UCSD-AML1 (cell line): Measurements from ENCODE around the gene ARID1A.
A peak's percentile ranks its signal among the peaks of the same experiment; 100 is the strongest.

ENCODE experiments used
- DNase-seq: peaks from one replicate; lab custom pipeline; 2025; ENCODE audit not compliant: unreplicated experiment; lab: John Stamatoyannopoulos, UW

The ARID1A gene

GRCh38 chr1:26826261-26827105, 130.7 kb downstream of the ARID1A start, which contains the start of gene ZDHHC18:
Gene ZDHHC18, plus strand, starts transcription at chr1:26826688. Its CDS starts 117 bp downstream, at chr1:26826805.
- DNase-seq = peak; percentile 73

- DNase-seq = no peak
Measured at GRCh38 chr1:26827106-26827604, 131.3 kb downstream of the ARID1A start.

DNA sequence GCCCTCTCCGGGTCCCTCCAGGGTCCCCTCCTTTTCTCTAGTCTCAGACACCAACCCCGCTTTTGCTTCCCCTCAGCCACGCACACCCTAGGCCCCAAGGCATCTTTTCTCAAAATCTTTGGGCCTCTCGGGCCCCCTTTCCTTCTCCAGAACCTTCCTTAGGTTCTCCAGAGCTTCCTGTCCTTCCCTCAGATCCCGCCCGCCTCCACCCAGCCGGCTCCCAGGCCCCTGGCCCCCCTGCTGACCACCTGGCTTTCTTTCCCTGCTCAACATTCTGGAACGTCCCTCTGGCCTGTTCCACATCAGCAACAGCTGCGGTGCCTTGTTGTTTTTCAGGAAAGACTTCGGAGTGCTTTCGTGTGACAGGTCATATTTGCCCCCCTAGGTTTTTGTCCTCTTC, 131.8 kb downstream of the ARID1A start:
- DNase-seq = no peak

GRCh38 chr1:26828411-26828991, 132.7 kb downstream of the ARID1A start:
- DNase-seq = peak; percentile 20

DNA sequence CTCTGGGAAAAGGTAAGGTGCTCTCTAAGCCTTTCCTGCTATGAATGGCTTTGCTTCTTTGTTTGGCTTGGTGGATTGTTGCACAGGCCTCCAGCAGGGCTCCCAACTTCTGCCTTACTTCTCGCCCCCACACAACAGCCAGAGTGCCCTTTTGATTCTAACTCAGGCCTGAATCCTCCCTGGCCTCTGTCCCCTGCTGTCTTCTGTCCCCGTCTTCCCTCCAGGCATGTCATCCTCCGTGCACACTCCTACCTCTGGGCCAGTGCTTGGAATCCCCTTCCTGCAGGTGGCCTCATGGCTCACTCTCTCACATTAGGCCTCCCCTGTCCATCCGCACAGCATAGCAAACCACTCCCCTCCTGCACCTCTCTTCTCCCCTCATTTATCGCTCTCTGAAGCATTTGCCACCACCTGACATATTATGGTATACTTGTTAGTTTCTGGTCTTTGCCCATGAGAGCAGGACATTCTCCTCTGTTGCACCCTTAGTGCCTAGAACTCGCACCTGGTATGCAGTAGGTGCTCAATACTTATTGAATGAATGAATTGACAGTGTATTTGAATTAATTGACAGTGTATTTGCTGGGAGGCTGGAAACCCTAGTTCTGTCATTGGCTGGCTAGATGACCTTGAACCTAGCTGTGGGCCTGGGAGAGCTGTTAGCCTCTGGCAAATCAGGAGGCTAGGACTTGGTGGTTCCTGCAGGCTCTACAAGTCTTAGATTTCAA, 133.5 kb downstream of the ARID1A start:
- DNase-seq = no peak

- DNase-seq = no peak
Measured at GRCh38 chr1:26831059-26831458, 135.2 kb downstream of the ARID1A start.
